ENCODE measurements around the gene EID2B. TPM values are rescaled to one million over a fixed set of nuclear protein-coding genes. Genes with fewer than 3 reads are reported as not detected.

Gene EID2B
- total and polyA plus RNA-seq, 12 donors = 1.8 to 4.7 (median 3.2) TPM

DNA sequence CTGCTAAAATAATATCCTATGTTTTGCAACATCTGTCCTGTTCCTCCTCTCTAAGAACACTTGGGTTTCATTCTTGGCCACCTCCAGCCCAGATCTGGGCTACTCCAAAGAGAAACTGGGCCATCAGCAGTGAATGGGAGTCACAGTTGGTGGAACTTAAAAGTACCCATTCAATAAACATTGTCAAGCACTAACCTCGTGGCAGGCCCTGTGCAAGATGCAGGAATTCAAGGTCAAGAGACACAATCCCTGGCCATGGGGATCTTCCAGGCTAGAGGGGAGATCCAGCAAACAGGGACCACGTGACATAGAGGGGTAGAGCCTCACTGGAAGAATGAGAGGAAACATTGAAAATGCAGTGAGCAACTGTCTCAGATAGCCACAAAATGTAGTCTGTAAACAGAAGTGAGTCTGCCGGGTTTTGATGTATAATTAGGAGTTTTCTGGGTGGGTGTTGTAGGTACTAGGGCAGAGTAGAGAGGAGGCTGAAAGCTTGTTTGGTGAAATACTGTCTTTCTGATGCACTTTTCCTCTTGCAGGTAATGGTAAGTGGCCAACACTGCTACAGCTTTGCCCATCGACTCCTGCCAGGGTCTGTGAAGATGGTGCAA lies 22.2 kb upstream of the EID2B start:
- no peak overlapping the region for H3K27ac ChIP-seq
- peaks cover 0 to 24% (median 6%) of the 10 kb centered on the region in 7 donors for H3K27me3 ChIP-seq
- no peak for ATAC-seq
- H3K4me1 ChIP-seq = peaks cover 0 to 37% (median 0%) of the 10 kb centered on the region in 9 donors
- no peak overlapping the region for H3K4me3 ChIP-seq
- intact Hi-C loops (cut with DNase I) = loop anchor here in 7 of 10 donors (5.0 to 10.0 kb wide), 6 partner anchors 117 to 287 kb away; no protein-coding TSS in a partner anchor
- no peaks in the 10 kb centered on the region for H3K9me3 ChIP-seq
- WGBS, 2 donors = 71 to 72% methylated on average over 4 of the region's 4 CpGs
- TF ChIP-seq, protein P1, sequence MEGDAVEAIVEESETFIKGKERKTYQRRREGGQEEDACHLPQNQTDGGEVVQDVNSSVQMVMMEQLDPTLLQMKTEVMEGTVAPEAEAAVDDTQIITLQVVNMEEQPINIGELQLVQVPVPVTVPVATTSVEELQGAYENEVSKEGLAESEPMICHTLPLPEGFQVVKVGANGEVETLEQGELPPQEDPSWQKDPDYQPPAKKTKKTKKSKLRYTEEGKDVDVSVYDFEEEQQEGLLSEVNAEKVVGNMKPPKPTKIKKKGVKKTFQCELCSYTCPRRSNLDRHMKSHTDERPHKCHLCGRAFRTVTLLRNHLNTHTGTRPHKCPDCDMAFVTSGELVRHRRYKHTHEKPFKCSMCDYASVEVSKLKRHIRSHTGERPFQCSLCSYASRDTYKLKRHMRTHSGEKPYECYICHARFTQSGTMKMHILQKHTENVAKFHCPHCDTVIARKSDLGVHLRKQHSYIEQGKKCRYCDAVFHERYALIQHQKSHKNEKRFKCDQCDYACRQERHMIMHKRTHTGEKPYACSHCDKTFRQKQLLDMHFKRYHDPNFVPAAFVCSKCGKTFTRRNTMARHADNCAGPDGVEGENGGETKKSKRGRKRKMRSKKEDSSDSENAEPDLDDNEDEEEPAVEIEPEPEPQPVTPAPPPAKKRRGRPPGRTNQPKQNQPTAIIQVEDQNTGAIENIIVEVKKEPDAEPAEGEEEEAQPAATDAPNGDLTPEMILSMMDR (IDR thresholded peaks at IDR 0.05) = no peak
- no peak for DNase-seq
- no peaks in the 10 kb centered on the region for H3K36me3 ChIP-seq

DNA sequence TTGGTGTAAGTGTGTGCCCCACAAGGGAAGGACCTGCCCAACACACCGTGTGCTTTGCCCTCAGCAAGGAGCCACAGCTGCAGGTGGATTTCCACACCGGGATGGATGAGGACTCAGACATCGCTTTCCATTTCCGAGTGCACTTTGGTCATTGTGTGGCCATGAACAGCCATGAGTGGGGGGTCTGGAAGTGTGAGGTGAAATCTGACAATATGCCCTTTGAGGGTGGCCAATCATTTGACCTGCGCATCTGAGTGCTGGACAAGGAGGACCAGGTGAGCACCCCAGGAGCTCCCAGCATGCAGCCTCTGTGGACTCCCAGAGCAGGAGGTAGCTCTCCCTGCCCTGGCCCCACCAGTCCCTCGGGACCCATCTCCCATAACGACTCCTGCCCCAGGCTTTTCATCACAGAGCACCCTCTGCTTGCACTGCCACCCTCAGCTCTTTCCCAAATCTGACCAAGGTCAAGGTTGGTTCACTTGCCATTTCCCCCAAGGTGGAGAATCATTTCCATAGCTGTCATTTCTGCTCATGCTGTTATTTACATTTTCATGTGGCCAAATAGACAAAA lies 20.5 kb upstream of the EID2B start:
- DNase-seq = no peak
- TF ChIP-seq, protein P1 (IDR thresholded peaks at IDR 0.05) = no peak
- WGBS, 2 donors = 61 to 66% methylated on average over 7 of the region's 7 CpGs
- H3K4me3 ChIP-seq = no peak overlapping the region
- H3K4me1 ChIP-seq = peaks cover 0 to 24% (median 0%) of the 10 kb centered on the region in 9 donors
- intact Hi-C loops (cut with DNase I) = loop anchor here in 8 of 10 donors (2.0 to 10.0 kb wide), 7 partner anchors 118 to 289 kb away; no protein-coding TSS in a partner anchor
- peaks cover 0 to 24% (median 6%) of the 10 kb centered on the region in 7 donors for H3K27me3 ChIP-seq
- H3K27ac ChIP-seq = no peak overlapping the region
- no peaks in the 10 kb centered on the region for H3K9me3 ChIP-seq
- H3K36me3 ChIP-seq = no peaks in the 10 kb centered on the region
- no peak for ATAC-seq

DNA sequence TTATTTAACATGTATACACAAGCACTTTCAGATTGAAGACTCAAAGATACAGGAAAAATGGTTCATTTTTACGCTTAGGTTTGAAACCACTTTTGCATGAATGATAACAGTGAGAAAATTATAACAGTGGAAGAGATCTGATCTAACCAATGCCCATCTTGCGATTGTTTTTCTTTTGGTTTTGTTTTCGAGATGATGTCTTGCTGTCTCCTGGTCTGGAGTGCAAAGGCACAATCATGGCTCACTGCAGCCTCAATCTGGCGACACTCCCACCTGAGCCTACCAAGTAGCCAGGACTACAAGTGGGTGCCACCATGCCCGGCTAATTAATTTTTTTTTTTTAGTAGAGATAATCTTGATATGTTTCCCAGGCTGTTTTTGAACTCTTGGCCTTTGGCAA lies 17.5 kb upstream of the EID2B start:
- Histone ChIP-seq H3K27me3 (peaks cover 0 to 32% (median 6%) of the 10 kb centered on the region in 7 donors), H3K4me1 (peaks cover 0 to 21% (median 0%) of the 10 kb centered on the region in 9 donors), H3K27ac (no peak overlapping the region), H3K4me3 (no peak overlapping the region), H3K36me3 (no peaks in the 10 kb centered on the region), H3K9me3 (no peaks in the 10 kb centered on the region)
- TF ChIP-seq, protein P1 (IDR thresholded peaks at IDR 0.05) = no peak
- DNase-seq (no peak), ATAC-seq (no peak)
- WGBS, 2 donors = 84 to 86% methylated on average over 5 of the region's 5 CpGs
- intact Hi-C loops (cut with DNase I) = loop anchor here in 8 of 10 donors (2.0 to 10.0 kb wide), 7 partner anchors 122 to 292 kb away; no protein-coding TSS in a partner anchor

DNA sequence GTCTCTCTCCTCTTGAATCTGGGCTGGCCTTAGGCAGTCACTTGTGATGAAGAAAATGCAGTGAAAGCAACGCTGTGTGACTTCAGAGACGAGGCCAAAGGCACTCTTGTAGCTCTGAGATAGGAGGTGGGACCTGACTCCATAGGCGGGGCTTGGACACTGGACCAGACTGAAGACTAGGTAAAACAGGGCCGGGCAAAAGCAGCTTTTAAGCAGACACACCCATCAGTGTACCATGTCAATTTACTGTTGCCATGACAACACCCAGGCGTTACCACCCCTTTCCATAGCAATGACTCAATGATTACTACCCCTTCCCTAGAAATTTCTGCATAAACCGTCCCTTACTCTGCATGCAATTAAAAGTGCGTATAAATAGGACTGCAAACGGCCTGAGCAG lies 13.9 kb upstream of the EID2B start:
- H3K36me3 ChIP-seq = no peaks in the 10 kb centered on the region
- H3K27ac ChIP-seq = no peak overlapping the region
- H3K27me3 ChIP-seq = peaks cover 0 to 15% (median 1%) of the 10 kb centered on the region in 7 donors
- WGBS, 2 donors = 52% methylated on average over 8 of the region's 8 CpGs
- TF ChIP-seq, protein P1 (IDR thresholded peaks at IDR 0.05) = no peak
- DNase-seq (no peak), ATAC-seq (no peak)
- no peaks in the 10 kb centered on the region for H3K9me3 ChIP-seq
- H3K4me3 ChIP-seq = no peak overlapping the region
- intact Hi-C loops (cut with DNase I) = loop anchor here in 1 of 10 donors (10.0 kb wide), 1 partner anchor 298 kb away; the partner anchor contains the start of gene FBL
- peaks cover 0 to 5% (median 0%) of the 10 kb centered on the region in 9 donors for H3K4me1 ChIP-seq

All from heart right ventricle (tissue), 16 donors.